OCI-LY3 (cell line): ENCODE measurements around the gene B3GALT6.

ENCODE experiments used
- CTCF ChIP-seq: fragments of 200-600, 300-600 bp; sonication (generic); IDR thresholded peaks from 2 replicates; pipeline ENCODE4 v1.5.1; 2014; ENCODE audit warnings: antibody characterized with exemption, low read length, low read depth
- EZH2phosphoT487 ChIP-seq: fragments of 200-600 bp; shearing (Covaris generic); IDR thresholded peaks from 2 replicates; pipeline ENCODE4 v1.6.1; 2018; ENCODE audit warnings: antibody characterized with exemption, mixed run types, low read depth

- TF ChIP-seq CTCF (no peak), EZH2phosphoT487 (no peak)
Measured at GRCh38 chr1:1279028-1279427, 47.0 kb downstream of the B3GALT6 start.
